ENCODE results near the gene CREB3L1.

CREB3L1 gene

DNA sequence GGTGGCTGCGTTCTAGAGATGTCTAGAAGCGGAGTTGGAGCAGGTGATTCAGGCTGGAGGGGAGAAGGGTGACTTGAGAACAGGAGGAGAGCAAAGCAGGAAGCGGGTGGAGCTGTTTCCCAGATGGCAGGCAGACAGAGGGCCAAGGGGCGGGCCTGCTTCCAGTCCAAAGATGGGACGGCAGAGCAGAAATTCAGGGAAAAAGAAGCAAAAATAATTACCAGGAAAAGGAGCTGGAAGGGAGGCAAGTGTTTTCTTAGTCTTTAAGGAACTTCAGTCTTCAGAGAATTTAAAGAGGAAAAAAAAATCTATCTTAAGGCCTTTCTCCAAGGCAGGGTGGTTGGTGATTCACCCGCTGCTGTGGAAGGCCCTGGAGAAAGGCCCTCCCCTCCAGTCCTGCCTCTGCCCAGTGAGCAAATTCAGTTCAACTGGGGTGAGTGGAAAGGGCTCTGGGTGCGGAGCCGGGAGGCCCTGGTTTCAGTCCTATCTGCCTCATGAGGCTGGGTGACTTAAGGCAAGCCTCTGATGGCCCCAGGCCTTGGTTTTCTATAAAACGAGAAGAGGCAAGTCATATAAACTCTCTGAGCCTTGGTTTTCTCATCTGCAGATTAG is 4.5 kb upstream of the CREB3L1 start:
- Mint-ChIP-seq H3K4me1 (peaks cover 11% of the 10 kb centered on the region), H3K9me3 (no peaks in the 10 kb centered on the region), H3K36me3 (no peaks in the 10 kb centered on the region), H3K27ac (no peak overlapping the region), H3K27me3 (peaks cover 75% of the 10 kb centered on the region), H3K4me3 (no peak overlapping the region)
- CTCF ChIA-PET: interaction anchor here (1.2 to 1.3 kb wide), 2 partner anchors 30 to 32 kb away, joined by 3 read pairs; no protein-coding TSS in a partner anchor
- DNase-seq: no peak

GRCh38 chr11:46273511-46274205 is 3.8 kb upstream of the CREB3L1 start:
- peak overlapping the region; percentile 2 for H3K27ac Mint-ChIP-seq
- H3K9me3 Mint-ChIP-seq: no peaks in the 10 kb centered on the region
- H3K4me3 Mint-ChIP-seq: no peak overlapping the region
- CTCF ChIA-PET: no interaction called here
- H3K4me1 Mint-ChIP-seq: peaks cover 12% of the 10 kb centered on the region
- no peak for DNase-seq
- peaks cover 76% of the 10 kb centered on the region for H3K27me3 Mint-ChIP-seq
- no peaks in the 10 kb centered on the region for H3K36me3 Mint-ChIP-seq

DNA sequence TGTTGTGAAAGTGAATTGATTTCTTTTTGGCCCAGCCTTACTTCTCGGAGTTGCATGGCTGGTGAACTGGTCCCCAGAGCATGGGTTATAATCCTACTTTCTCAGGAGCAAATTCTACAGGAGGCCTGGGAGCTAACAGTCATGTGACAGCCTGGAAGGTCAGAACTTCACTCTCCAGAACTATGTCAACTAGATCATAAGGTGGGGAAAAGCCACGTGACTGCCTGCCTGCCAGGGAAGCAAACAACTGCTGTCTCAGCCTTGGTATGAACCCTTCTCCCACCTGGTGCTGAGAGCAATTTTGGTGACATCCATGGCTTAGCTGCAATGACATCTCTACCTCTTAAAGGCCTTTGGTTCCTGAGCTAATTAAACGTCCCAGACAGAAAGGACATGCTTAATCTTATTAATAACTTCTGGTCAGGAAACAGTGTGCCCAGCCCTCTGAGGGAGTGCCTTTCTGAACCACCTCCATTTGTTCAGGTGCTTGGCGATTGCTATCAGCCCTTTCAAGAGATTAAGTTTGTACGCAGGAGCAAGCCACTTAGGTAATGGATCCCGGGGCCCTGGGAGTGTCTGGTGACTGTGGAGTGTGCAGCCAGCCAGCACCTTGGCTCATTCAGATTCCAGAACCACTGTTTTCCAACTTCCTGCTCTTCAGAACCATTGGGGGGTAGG is 1.4 kb upstream of the CREB3L1 start:
- Mint-ChIP-seq H3K27ac (no peak overlapping the region), H3K4me3 (no peak overlapping the region), H3K4me1 (peaks cover 14% of the 10 kb centered on the region), H3K36me3 (no peaks in the 10 kb centered on the region), H3K9me3 (no peaks in the 10 kb centered on the region), H3K27me3 (peaks cover 81% of the 10 kb centered on the region)
- no peak for DNase-seq
- CTCF ChIA-PET: interaction anchor here (1.3 kb wide), 1 partner anchor 14 kb away, joined by 4 read pairs; no protein-coding TSS in a partner anchor

- peaks cover 14% of the 10 kb centered on the region for H3K4me1 Mint-ChIP-seq
- no peak for DNase-seq
- CTCF ChIA-PET: interaction anchor here (2.9 kb wide), 1 partner anchor 32 kb away, joined by 8 read pairs; no protein-coding TSS in a partner anchor
- H3K36me3 Mint-ChIP-seq: no peaks in the 10 kb centered on the region
- peaks cover 85% of the 10 kb centered on the region for H3K27me3 Mint-ChIP-seq
- H3K9me3 Mint-ChIP-seq: no peaks in the 10 kb centered on the region
- H3K4me3 Mint-ChIP-seq: no peak overlapping the region
- no peak overlapping the region for H3K27ac Mint-ChIP-seq
Observed at GRCh38 chr11:46277313-46277621, 195 bp upstream of the CREB3L1 start.

- CTCF ChIA-PET: interaction anchor here (0.7 to 2.9 kb wide), 2 partner anchors 31 to 39 kb away, joined by 3 to 8 read pairs; no protein-coding TSS in a partner anchor
- Mint-ChIP-seq H3K36me3 (no peaks in the 10 kb centered on the region), H3K4me3 (no peak overlapping the region), H3K4me1 (peaks cover 6% of the 10 kb centered on the region), H3K27me3 (peaks cover 89% of the 10 kb centered on the region), H3K9me3 (no peaks in the 10 kb centered on the region), H3K27ac (no peak overlapping the region)
- peak; percentile 43 for DNase-seq
Observed at GRCh38 chr11:46278387-46279125, 1.1 kb downstream of the CREB3L1 start.

DNA sequence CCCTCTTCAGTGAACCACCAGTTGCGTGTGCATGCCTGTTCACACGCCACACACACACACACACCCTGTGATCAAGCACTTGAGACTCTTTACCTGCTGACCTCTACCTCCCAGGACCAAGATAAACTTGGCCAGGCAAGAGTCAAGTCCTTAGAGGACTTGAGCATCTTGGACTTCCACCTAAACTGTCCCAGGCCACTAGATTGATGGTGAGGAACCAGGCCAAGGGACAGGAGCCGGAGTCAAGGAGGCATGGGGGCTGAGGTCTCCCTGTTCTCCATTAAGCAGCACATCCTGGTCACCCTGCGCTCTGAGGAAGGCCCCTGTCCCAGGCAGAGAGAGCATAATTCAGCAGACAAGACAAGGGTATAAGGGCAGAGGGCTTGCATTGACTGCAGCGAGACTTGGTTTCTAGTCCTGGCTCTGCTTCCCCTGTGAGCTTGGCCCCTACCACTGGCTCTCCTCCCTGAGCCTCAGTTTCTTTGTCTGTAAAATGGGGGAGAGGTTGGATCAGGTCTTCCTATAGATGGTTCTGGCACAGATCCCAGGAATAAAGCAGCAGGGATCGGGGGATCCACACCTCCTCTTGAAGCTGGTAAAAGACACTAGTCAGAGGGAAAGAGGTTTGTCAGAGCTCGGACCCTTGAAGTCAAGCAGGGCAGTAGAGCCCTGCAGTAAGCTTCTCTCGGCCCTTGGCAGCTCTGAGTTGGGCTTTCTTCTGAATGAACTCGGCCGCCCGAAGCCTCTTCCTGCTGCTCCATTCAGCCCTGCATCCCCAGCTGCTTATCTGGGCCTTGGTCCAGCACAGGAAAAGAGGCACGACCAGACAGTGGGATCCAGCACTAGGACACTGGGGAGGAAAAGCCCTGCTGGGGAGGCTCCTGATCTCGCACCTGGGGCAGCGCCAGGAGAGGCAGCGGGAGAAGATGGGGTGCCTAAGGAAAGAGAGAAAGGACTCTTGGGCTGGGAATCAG is 2.0 kb downstream of the CREB3L1 start:
- peaks cover 96% of the 10 kb centered on the region for H3K27me3 Mint-ChIP-seq
- H3K4me3 Mint-ChIP-seq: no peak overlapping the region
- CTCF ChIA-PET: interaction anchor here (2.9 kb wide), 1 partner anchor 30 kb away, joined by 8 read pairs; no protein-coding TSS in a partner anchor
- no peak overlapping the region for H3K27ac Mint-ChIP-seq
- H3K36me3 Mint-ChIP-seq: no peaks in the 10 kb centered on the region
- peaks cover 6% of the 10 kb centered on the region for H3K4me1 Mint-ChIP-seq
- DNase-seq: no peak
- no peaks in the 10 kb centered on the region for H3K9me3 Mint-ChIP-seq

- H3K36me3 Mint-ChIP-seq: no peaks in the 10 kb centered on the region
- no peak overlapping the region for H3K4me3 Mint-ChIP-seq
- peaks cover 96% of the 10 kb centered on the region for H3K27me3 Mint-ChIP-seq
- H3K27ac Mint-ChIP-seq: no peak overlapping the region
- H3K4me1 Mint-ChIP-seq: peaks cover 6% of the 10 kb centered on the region
- no peak for DNase-seq
- CTCF ChIA-PET: no interaction called here
- H3K9me3 Mint-ChIP-seq: no peaks in the 10 kb centered on the region
Observed at GRCh38 chr11:46280706-46281105, 3.2 kb downstream of the CREB3L1 start.

GRCh38 chr11:46281371-46281831 is 3.9 kb downstream of the CREB3L1 start:
- Mint-ChIP-seq H3K4me3 (no peak overlapping the region), H3K9me3 (no peaks in the 10 kb centered on the region), H3K36me3 (no peaks in the 10 kb centered on the region), H3K27ac (no peak overlapping the region), H3K4me1 (peaks cover 6% of the 10 kb centered on the region), H3K27me3 (peaks cover 91% of the 10 kb centered on the region)
- DNase-seq: no peak
- CTCF ChIA-PET: no interaction called here

- no peak for DNase-seq
- CTCF ChIA-PET: interaction anchor here (0.7 to 2.2 kb wide), 2 partner anchors 11 to 46 kb away, joined by 5 to 7 read pairs; no protein-coding TSS in a partner anchor
- H3K4me3 Mint-ChIP-seq: no peak overlapping the region
- no peaks in the 10 kb centered on the region for H3K4me1 Mint-ChIP-seq
- no peak overlapping the region for H3K27ac Mint-ChIP-seq
- H3K36me3 Mint-ChIP-seq: no peaks in the 10 kb centered on the region
- no peaks in the 10 kb centered on the region for H3K9me3 Mint-ChIP-seq
- H3K27me3 Mint-ChIP-seq: peaks cover 70% of the 10 kb centered on the region
Observed at GRCh38 chr11:46285173-46285572, 7.7 kb downstream of the CREB3L1 start.

GRCh38 chr11:46285594-46286033 is 8.2 kb downstream of the CREB3L1 start:
- no peak overlapping the region for H3K4me3 Mint-ChIP-seq
- CTCF ChIA-PET: interaction anchor here (2.2 kb wide), 1 partner anchor 10 kb away, joined by 7 read pairs; no protein-coding TSS in a partner anchor
- no peaks in the 10 kb centered on the region for H3K36me3 Mint-ChIP-seq
- H3K27ac Mint-ChIP-seq: no peak overlapping the region
- no peaks in the 10 kb centered on the region for H3K4me1 Mint-ChIP-seq
- peaks cover 70% of the 10 kb centered on the region for H3K27me3 Mint-ChIP-seq
- H3K9me3 Mint-ChIP-seq: no peaks in the 10 kb centered on the region
- DNase-seq: no peak

DNA sequence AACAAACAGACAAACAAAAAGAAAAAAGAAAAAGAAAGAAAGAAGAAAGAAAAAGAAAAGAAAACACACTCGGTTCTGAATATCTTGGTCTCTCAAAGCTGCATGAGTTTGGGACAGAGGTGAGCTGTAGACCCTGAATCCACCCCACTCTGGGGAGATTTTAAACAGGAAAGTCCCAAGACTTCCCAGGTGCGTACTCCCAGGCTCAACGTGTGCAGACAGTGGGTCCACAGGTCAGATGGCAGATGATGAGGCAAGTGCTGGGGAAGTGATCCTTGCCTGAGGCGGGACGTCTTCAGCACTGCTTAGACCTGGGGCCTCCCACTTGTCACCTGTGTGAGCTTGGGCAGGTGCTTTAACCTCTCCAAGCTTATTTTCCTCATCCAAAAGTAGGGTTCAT is 9.3 kb downstream of the CREB3L1 start:
- Mint-ChIP-seq H3K4me3 (no peak overlapping the region), H3K27ac (no peak overlapping the region)
- CTCF ChIA-PET: no interaction called here

GRCh38 chr11:46288451-46288850 is 11.0 kb downstream of the CREB3L1 start:
- Mint-ChIP-seq H3K4me3 (no peak overlapping the region), H3K9me3 (no peaks in the 10 kb centered on the region), H3K4me1 (no peaks in the 10 kb centered on the region), H3K27me3 (peaks cover 65% of the 10 kb centered on the region), H3K36me3 (no peaks in the 10 kb centered on the region), H3K27ac (no peak overlapping the region)
- no peak for DNase-seq
- CTCF ChIA-PET: interaction anchor here (1.6 kb wide), 1 partner anchor 19 kb away, joined by 3 read pairs; no protein-coding TSS in a partner anchor

More for the DNA sequence above, 9.3 kb downstream of the CREB3L1 start:
- Mint-ChIP-seq H3K4me1 (no peaks in the 10 kb centered on the region), H3K9me3 (no peaks in the 10 kb centered on the region), H3K27me3 (peaks cover 68% of the 10 kb centered on the region), H3K36me3 (no peaks in the 10 kb centered on the region)
- DNase-seq: no peak

DNA sequence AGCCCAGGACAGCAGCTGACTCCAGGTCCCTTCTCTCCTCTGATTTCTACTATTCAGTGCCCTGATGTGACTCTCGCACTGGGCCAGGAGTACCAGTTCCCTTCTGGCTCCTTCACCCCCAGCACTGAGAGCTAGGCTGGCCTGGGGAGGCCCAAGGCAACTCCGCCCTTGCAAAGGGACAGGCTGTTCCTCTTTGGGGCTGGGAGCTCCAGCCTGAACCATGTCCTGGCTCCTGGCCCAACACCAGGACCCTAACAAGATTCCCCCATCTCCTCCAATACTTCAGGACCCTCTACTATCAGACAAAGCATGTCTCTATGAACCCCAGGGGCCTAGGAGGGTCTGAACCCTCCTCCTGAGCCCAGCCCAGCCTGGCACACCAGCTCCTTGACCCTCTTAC is 12.5 kb downstream of the CREB3L1 start:
- no peaks in the 10 kb centered on the region for H3K4me1 Mint-ChIP-seq
- no peaks in the 10 kb centered on the region for H3K9me3 Mint-ChIP-seq
- DNase-seq: no peak
- H3K36me3 Mint-ChIP-seq: no peaks in the 10 kb centered on the region
- no peak overlapping the region for H3K27ac Mint-ChIP-seq
- CTCF ChIA-PET: interaction anchor here (1.0 to 1.6 kb wide), 3 partner anchors 14 to 22 kb away, joined by 3 to 4 read pairs (median 3); no protein-coding TSS in a partner anchor
- H3K4me3 Mint-ChIP-seq: no peak overlapping the region
- peaks cover 65% of the 10 kb centered on the region for H3K27me3 Mint-ChIP-seq

Data from activated naive CD4-positive, alpha-beta T cell treated with anti-CD3 and anti-CD28 coated beads, Interleukin-2, amount 10 ng/mL, durations not matched to agents 7 days and 5 days (primary cell).